C4-2B (cell line): ENCODE results near the gene NTRK3.

ENCODE experiments used
- CTCF ChIP-seq: fragments of 450-650 bp; conservative IDR thresholded peaks from 2 replicates; pipeline ENCODE4 v1.5.1; 2017; ENCODE audit warnings: mild to moderate bottlenecking
- ZFX ChIP-seq: fragments of 450-650 bp; IDR thresholded peaks from 2 replicates; pipeline ENCODE4 v1.6.1; 2017

DNA sequence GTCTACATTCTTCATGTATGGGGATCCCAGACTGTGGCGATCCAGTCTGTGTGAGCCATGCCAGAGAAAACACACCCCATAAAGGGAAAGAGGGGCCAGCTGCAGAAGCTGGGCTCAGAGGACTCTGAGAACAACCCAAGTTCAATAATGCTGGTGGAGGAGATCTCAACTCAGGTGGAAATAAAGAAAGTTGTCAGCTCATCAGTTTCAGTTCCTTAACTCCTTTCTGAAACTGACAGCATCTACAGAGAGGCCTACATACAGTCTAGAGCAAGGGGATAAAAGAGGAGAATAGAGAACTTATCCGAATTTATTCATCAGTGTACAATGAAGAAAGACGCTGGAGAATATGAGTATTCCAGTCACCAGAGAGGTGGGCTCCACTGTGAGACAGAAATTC lies 77.0 kb downstream of the NTRK3 start:
- TF ChIP-seq CTCF: no peak
- no peak for TF ChIP-seq ZFX
